Measurements from ENCODE around the gene IFITM2.
"Not testable (repeated sequence)": the region's sequence is repeated elsewhere in the genome, so short reads cannot be mapped to it uniquely, and the experiment has no call there.

DNA sequence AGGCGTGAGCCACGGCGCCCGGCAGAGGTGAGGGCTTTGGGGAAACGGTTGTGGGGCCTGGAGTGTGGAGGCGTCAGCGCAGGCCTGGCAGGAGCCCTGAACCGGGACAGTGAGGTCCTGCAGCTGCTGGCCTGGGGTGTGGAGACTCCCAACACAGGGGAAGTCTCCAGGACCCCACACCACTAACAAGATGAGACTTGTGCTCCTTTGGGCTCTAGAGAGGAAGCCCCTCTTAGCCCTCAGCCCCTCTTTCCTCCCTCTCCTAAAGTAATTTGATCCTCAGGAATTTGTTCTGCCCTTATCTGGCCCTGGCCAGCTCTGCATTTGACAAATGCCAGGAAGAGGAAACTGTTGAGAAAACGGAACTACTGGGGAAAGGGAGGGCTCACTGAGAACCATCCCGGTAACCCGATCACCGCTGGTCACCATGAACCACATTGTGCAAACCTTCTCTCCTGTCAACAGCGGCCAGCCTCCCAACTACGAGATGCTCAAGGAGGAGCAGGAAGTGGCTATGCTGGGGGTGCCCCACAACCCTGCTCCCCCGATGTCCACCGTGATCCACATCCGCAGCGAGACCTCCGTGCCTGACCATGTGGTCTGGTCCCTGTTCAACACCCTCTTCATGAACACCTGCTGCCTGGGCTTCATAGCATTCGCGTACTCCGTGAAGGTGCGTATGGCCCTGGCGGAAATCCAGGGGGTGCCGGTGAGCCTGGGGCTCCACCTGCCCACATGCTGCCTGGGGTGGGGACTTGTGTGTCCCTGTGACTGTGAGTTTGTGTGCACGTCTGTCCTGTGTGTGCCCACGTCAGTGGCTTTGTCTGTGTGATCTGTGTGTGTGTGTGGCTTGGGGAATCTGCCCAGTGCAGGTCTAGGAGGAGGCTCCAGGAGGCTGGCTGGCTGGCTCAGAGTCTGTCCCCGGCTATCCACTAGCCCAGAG is at the start of gene IFITM2:
- TF ChIP-seq, protein P1, sequence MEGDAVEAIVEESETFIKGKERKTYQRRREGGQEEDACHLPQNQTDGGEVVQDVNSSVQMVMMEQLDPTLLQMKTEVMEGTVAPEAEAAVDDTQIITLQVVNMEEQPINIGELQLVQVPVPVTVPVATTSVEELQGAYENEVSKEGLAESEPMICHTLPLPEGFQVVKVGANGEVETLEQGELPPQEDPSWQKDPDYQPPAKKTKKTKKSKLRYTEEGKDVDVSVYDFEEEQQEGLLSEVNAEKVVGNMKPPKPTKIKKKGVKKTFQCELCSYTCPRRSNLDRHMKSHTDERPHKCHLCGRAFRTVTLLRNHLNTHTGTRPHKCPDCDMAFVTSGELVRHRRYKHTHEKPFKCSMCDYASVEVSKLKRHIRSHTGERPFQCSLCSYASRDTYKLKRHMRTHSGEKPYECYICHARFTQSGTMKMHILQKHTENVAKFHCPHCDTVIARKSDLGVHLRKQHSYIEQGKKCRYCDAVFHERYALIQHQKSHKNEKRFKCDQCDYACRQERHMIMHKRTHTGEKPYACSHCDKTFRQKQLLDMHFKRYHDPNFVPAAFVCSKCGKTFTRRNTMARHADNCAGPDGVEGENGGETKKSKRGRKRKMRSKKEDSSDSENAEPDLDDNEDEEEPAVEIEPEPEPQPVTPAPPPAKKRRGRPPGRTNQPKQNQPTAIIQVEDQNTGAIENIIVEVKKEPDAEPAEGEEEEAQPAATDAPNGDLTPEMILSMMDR (IDR thresholded peaks at IDR 0.05): peak in 1 of 7 experiments; percentile 15
- TF ChIP-seq POLR2A, EP300 (IDR thresholded peaks at IDR 0.05): not testable (repeated sequence)
- peak; percentile 53 to 94 (median 93) for TF ChIP-seq POLR2AphosphoS5 (IDR thresholded peaks at IDR 0.05)

Data from stomach (tissue), 4 donors.